Fibroblast of lung (primary cell): Measurements from ENCODE around the gene CUBN. TPM values are rescaled to one million over a fixed set of nuclear protein-coding genes. Genes with fewer than 3 reads are reported as not detected.

Experiments
- DNase-seq, 2 donors: peaks; one replicate each; pipeline versions ENCODE4 v3.0.0 to v3.0.0-alpha.2; 2010; ENCODE audit warnings: low read depth in 2 of 2
- H2AFZ ChIP-seq: 2 replicates; pipeline ENCODE4 v1.5.1; 2012; ENCODE audit warnings: low read length, control low read depth, inconsistent platforms
- H3K27ac ChIP-seq: 2 replicates; pipeline ENCODE4 v1.5.1; 2011; ENCODE audit warnings: low read length, control low read depth; ENCODE audit not compliant: insufficient read depth
- H3K27me3 ChIP-seq: 2 replicates; pipeline ENCODE4 v1.5.1; 2011; ENCODE audit warnings: mild to moderate bottlenecking, low read length; ENCODE audit not compliant: control insufficient read depth, insufficient read depth
- H3K36me3 ChIP-seq: 2 replicates; pipeline ENCODE4 v1.5.1; 2011; ENCODE audit warnings: low read length; ENCODE audit not compliant: control insufficient read depth, insufficient read depth
- H3K4me1 ChIP-seq: 2 replicates; pipeline ENCODE4 v1.5.1; 2011; ENCODE audit warnings: low read length; ENCODE audit not compliant: control insufficient read depth, insufficient read depth; ENCODE audit errors: extremely low read depth
- H3K4me2 ChIP-seq: 2 replicates; pipeline ENCODE4 v1.5.1; 2011; ENCODE audit warnings: low read length, control low read depth; ENCODE audit not compliant: insufficient read depth; ENCODE audit errors: extremely low read depth
- H3K4me3 ChIP-seq, 4 experiments: fragments of 200-600 bp in 1 of 4; sonication (generic) in 1 of 4; replicated peaks in 1 of 4; 2 replicates each; pipeline ENCODE4 v1.5.1; 2011 to 2016; ENCODE audit warnings: low read length in 4 of 4, low read depth in 3 of 4, mild to moderate bottlenecking in 3 of 4, control low read depth in 2 of 4, inconsistent platforms in 1 of 4, mixed read lengths in 1 of 4; ENCODE audit not compliant: insufficient read depth in 1 of 4; ENCODE audit errors: control extremely low read depth in 1 of 4
- H3K79me2 ChIP-seq: 2 replicates; pipeline ENCODE4 v1.5.1; 2012; ENCODE audit warnings: mild to moderate bottlenecking, low read length, inconsistent platforms; ENCODE audit not compliant: control insufficient read depth, insufficient read depth
- H3K9ac ChIP-seq: 2 replicates; pipeline ENCODE4 v1.5.1; 2011; ENCODE audit warnings: mild to moderate bottlenecking, low read length, control low read depth; ENCODE audit not compliant: insufficient read depth
- H3K9me3 ChIP-seq: 2 replicates; pipeline ENCODE4 v1.5.1; 2012; ENCODE audit warnings: low read depth, low read length; ENCODE audit not compliant: control insufficient read depth, insufficient read depth
- H4K20me1 ChIP-seq: 2 replicates; pipeline ENCODE4 v1.5.1; 2011; ENCODE audit warnings: low read length; ENCODE audit not compliant: control insufficient read depth, insufficient read depth; ENCODE audit errors: extremely low read depth
- EZH2 ChIP-seq: IDR thresholded peaks from 2 replicates; pipeline ENCODE4 v1.5.1; 2012; ENCODE audit warnings: low read length, control low read depth, mild to moderate bottlenecking; ENCODE audit errors: missing control alignments
- polyA plus RNA-seq, 2 donors: library from polyadenylated mRNA; depleted of rRNA in 1 of 2; stranded (reverse) in 1 of 2; unstranded in 1 of 2; fragments of >200 nt; gene quantifications; 2 replicates each; pipeline ENCODE4 v1.2.1, GENCODE V29; 2011 to 2012; ENCODE audit warnings: missing spikeins in 1 of 2
- total RNA-seq: library from RNA; depleted of rRNA; stranded (reverse); fragments of >200 nt; gene quantifications from 2 replicates; pipeline ENCODE4 v1.2.1, GENCODE V29; 2014
- TF ChIP-seq, protein P1 (sequence below), 2 donors: IDR thresholded peaks in 1 of 2; conservative IDR thresholded peaks in 1 of 2; 1 replicate in 1 of 2; 2 replicates in 1 of 2; pipeline ENCODE4 v1.5.1; 2011 to 2012; ENCODE audit warnings: low read length in 2 of 2, control low read depth in 1 of 2, inconsistent platforms in 1 of 2, low read depth in 1 of 2, mild to moderate bottlenecking in 1 of 2

CUBN gene
- total and polyA plus RNA-seq, 2 donors (not counting 1 experiment from before 2014, with no cell fraction given), result 1.3 to 1.5 TPM

DNA sequence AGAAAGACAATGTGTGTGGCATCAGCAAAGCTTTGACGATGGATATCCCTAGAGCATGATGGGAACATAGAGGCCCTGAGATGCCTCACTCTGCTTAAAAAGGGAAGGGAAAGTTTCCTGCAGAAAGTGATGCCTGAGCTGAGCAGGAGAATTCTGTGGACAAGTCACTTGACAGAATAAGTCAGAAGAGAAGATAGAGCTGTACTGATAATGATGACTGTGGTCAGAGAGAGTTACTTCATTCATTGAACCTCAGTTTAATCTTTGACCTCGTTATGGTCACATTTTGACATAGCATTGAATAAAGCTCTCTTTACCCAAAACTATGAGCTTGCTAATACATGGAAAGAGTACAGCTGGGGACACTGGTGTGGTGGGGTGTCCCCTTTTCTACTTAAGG lies 7.6 kb downstream of the CUBN start:
- Histone ChIP-seq H3K4me2 (no peak overlapping the region), H3K36me3 (no peaks in the 10 kb centered on the region)

GRCh38 chr10:17120694-17121093 lies 8.9 kb downstream of the CUBN start:
- Histone ChIP-seq H3K4me1 (peaks cover 7% of the 10 kb centered on the region), H3K36me3 (no peaks in the 10 kb centered on the region), H2AFZ (no peak overlapping the region), H3K9me3 (no peaks in the 10 kb centered on the region), H3K27me3 (no peaks in the 10 kb centered on the region), H3K27ac (no peak overlapping the region), H3K4me3 (no peak overlapping the region), H4K20me1 (no peaks in the 10 kb centered on the region), H3K9ac (no peak overlapping the region), H3K79me2 (no peaks in the 10 kb centered on the region), H3K4me2 (no peak overlapping the region)
- TF ChIP-seq, protein P1, sequence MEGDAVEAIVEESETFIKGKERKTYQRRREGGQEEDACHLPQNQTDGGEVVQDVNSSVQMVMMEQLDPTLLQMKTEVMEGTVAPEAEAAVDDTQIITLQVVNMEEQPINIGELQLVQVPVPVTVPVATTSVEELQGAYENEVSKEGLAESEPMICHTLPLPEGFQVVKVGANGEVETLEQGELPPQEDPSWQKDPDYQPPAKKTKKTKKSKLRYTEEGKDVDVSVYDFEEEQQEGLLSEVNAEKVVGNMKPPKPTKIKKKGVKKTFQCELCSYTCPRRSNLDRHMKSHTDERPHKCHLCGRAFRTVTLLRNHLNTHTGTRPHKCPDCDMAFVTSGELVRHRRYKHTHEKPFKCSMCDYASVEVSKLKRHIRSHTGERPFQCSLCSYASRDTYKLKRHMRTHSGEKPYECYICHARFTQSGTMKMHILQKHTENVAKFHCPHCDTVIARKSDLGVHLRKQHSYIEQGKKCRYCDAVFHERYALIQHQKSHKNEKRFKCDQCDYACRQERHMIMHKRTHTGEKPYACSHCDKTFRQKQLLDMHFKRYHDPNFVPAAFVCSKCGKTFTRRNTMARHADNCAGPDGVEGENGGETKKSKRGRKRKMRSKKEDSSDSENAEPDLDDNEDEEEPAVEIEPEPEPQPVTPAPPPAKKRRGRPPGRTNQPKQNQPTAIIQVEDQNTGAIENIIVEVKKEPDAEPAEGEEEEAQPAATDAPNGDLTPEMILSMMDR (conservative IDR thresholded peaks at IDR 0.05 in 1 of 2, IDR thresholded peaks at IDR 0.05 in 1 of 2; ENCODE audit: low read depth in 1 of 2, low read length in 2 of 2), result no peak
- TF ChIP-seq EZH2, result no peak
- no peak for DNase-seq

More for the DNA sequence above, 7.6 kb downstream of the CUBN start:
- no peak for TF ChIP-seq EZH2
- TF ChIP-seq, protein P1 (conservative IDR thresholded peaks at IDR 0.05 in 1 of 2, IDR thresholded peaks at IDR 0.05 in 1 of 2; ENCODE audit: low read depth in 1 of 2, low read length in 2 of 2), result no peak
- peaks cover 7% of the 10 kb centered on the region for H3K4me1 ChIP-seq
- H2AFZ ChIP-seq, result no peak overlapping the region
- no peaks in the 10 kb centered on the region for H3K27me3 ChIP-seq
- H3K9me3 ChIP-seq, result no peaks in the 10 kb centered on the region
- no peak overlapping the region for H3K4me3 ChIP-seq
- no peaks in the 10 kb centered on the region for H4K20me1 ChIP-seq
- H3K27ac ChIP-seq, result no peak overlapping the region
- no peaks in the 10 kb centered on the region for H3K79me2 ChIP-seq
- no peak overlapping the region for H3K9ac ChIP-seq
- peak in 1 of 2 donors; percentile 21 for DNase-seq

DNA sequence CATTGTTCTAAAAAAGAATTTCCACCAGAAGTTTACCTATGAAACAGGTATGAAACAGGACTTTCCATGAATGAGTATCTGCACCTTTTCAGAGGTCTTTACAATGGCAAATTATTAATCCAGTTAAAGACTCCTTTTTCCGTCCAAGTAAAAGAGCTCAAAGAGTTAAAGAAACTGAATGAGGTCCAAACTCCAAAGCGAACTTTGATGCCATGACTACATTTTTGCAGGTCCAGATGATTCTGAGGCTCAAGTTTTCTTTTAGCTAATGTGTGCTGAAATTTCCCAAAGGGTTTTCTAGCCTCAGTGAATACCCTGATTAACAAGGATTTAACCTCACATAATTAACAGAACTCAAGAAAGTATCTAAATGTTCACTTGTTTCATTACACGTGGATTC lies 9.8 kb downstream of the CUBN start:
- Histone ChIP-seq H3K4me1 (peaks cover 7% of the 10 kb centered on the region), H3K9me3 (no peaks in the 10 kb centered on the region), H3K4me3 (no peak overlapping the region), H3K4me2 (no peak overlapping the region), H3K36me3 (no peaks in the 10 kb centered on the region), H3K27me3 (no peaks in the 10 kb centered on the region), H3K9ac (no peak overlapping the region), H3K79me2 (no peaks in the 10 kb centered on the region), H2AFZ (no peak overlapping the region), H4K20me1 (no peaks in the 10 kb centered on the region), H3K27ac (no peak overlapping the region)
- DNase-seq, result no peak
- TF ChIP-seq, protein P1 (conservative IDR thresholded peaks at IDR 0.05 in 1 of 2, IDR thresholded peaks at IDR 0.05 in 1 of 2; ENCODE audit: low read depth in 1 of 2, low read length in 2 of 2), result no peak
